Astrocyte of the spinal cord (primary cell): ENCODE data around the gene UNCX.
"Not testable (repeated sequence)": the region's sequence is repeated elsewhere in the genome, so short reads cannot be mapped to it uniquely, and the experiment has no call there.

Source experiments
- DNase-seq: peaks from one replicate; pipeline ENCODE4 v3.0.0; 2011; ENCODE audit warnings: low read depth, low spot score
- H3K4me3 ChIP-seq: 2 replicates; pipeline ENCODE4 v1.5.1; 2011; ENCODE audit warnings: low read depth, mild to moderate bottlenecking, low read length, moderate library complexity
- in situ Hi-C: cut with HindIII; loops from 2 replicates; pipeline ENCODE4 v1.10.0; 2017; ENCODE audit warnings: low sequenced_read_pairs
- TF ChIP-seq, protein P1 (sequence below): IDR thresholded peaks from 2 replicates; pipeline ENCODE4 v1.5.1; 2012; ENCODE audit warnings: low read depth, mild to moderate bottlenecking, low read length, inconsistent platforms

Gene UNCX

DNA sequence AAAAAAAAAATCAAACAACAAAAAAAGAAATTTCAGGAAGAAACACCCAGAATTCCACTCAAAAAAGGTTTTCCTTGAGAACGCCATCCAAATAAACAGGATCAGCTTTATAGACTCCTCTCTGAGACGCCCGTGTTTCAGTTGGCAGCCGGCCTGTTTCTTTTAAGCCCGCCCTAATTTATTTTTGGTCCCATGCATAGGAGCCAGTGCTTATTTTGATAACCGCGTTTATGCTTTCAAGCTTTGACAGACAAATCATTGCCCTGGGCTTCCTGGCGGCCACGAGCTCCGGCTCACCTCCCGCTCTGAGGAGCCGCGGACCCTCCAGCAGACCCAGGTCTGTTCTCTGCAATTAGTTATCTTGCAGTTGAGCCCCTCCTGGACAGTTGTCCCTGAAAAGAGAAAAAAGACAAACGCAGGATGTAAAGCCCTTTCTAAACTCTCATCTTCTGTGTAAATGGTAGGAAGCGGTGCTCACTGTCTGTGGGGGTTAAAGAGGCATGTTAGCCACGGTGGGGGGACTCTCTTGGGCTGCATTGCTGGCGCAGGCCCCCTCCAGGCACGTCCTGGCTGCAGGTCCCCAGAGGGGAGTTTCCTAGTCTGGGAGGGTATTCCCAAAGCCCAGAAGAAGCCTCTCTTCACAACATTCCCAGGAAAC lies 22.2 kb upstream of the UNCX start:
- no peak for DNase-seq
- in situ Hi-C loops, result no loop called here
- no peak overlapping the region for H3K4me3 ChIP-seq
- TF ChIP-seq, protein P1, sequence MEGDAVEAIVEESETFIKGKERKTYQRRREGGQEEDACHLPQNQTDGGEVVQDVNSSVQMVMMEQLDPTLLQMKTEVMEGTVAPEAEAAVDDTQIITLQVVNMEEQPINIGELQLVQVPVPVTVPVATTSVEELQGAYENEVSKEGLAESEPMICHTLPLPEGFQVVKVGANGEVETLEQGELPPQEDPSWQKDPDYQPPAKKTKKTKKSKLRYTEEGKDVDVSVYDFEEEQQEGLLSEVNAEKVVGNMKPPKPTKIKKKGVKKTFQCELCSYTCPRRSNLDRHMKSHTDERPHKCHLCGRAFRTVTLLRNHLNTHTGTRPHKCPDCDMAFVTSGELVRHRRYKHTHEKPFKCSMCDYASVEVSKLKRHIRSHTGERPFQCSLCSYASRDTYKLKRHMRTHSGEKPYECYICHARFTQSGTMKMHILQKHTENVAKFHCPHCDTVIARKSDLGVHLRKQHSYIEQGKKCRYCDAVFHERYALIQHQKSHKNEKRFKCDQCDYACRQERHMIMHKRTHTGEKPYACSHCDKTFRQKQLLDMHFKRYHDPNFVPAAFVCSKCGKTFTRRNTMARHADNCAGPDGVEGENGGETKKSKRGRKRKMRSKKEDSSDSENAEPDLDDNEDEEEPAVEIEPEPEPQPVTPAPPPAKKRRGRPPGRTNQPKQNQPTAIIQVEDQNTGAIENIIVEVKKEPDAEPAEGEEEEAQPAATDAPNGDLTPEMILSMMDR, result no peak

DNA sequence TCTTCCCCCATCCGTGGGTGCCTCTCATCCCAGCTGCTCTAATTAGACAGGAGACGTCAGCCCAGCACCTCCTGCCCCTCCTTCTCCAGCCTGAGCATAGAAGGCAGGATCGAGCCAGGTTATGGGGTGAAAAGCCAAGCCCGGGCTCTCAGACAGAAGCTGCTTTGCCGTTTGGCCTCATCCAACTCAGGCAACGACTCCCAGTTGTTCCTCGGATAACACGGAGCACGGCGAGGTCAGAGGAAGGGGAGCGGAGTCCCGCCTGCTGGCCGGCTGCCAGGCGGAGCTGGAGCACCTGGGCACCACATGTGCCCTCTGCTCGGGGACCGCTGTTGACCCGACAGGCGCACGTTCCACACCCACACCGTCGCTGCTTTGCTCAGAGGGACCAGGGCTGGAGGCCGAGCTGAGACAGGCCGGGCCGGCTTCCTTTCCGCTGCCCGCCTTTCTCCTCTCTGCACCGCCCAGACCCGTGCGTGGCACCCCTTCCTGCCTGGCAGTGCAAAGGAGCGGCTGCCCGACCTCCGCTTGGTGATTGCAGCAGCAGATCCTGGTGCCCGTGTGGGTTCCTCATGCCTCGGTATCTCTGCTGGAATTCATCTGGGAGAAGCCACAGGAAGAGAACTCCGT lies 21.6 kb upstream of the UNCX start:
- in situ Hi-C loops, result no loop called here
- DNase-seq, result no peak
- H3K4me3 ChIP-seq, result no peak overlapping the region
- TF ChIP-seq, protein P1, result no peak

DNA sequence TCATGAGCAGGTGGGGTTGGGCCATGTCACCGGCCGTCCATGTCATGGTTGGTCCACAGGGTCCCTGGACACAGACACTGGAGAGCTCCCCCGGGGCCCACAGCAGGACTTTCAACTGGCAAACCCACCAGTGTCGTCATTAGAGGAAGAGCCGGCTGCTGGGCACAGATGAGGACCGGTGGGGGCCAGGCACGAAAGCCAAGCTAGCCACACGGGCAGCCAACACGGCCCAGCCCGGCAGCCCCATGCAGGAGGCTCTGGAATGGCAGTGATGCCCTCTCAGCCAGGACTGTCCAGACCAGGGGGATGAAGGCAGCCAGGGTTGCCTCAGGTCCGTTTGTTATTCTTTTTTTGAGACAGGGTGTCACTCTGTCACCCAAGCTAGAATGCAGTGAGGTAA lies 21.1 kb upstream of the UNCX start:
- TF ChIP-seq, protein P1, result no peak
- in situ Hi-C loops, result no loop called here
- H3K4me3 ChIP-seq, result no peak overlapping the region
- DNase-seq, result no peak

DNA sequence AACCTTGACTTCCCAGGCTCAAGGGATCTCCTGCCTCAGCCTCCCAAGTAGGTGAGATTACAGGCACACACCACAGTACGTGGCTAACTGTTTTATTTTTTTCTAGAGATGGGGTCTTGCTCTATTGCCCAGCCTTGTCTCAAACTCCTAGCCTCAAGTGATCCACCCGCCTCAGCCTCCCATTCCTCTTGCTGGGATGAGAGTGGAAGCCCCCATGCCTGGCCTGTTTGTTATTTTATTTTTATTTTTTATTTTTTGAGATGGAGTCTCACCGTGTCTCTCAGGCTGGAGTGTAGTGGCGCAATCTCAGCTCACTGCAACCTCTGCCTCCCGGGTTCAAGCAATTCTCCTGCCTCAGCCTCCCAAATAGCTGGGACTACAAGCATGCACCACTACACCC lies 20.6 kb upstream of the UNCX start:
- DNase-seq, in situ Hi-C loops, H3K4me3 ChIP-seq: not testable (repeated sequence)

DNA sequence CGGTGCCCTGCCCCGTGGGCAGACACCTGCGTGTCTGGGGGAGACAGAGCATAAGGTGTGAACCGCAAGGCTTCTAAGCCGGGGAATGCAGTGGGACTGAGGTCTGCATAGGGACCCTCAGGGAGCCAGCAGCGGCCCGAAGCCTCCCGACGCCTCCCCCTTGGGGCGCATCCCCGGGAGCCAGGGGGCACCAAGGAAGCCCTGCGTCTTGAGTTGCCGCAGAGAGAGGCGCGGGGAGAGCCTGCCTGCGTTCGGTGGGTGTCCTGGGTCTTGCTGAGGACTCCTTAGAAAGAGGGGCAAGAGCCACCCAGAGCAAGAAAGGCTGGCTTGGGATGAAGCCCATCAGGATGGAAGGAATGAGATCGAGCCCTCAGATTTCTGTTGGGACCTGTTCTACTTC lies 18.2 kb upstream of the UNCX start:
- in situ Hi-C loops, result no loop called here
- no peak overlapping the region for H3K4me3 ChIP-seq
- DNase-seq, result no peak
- TF ChIP-seq, protein P1, result no peak

DNA sequence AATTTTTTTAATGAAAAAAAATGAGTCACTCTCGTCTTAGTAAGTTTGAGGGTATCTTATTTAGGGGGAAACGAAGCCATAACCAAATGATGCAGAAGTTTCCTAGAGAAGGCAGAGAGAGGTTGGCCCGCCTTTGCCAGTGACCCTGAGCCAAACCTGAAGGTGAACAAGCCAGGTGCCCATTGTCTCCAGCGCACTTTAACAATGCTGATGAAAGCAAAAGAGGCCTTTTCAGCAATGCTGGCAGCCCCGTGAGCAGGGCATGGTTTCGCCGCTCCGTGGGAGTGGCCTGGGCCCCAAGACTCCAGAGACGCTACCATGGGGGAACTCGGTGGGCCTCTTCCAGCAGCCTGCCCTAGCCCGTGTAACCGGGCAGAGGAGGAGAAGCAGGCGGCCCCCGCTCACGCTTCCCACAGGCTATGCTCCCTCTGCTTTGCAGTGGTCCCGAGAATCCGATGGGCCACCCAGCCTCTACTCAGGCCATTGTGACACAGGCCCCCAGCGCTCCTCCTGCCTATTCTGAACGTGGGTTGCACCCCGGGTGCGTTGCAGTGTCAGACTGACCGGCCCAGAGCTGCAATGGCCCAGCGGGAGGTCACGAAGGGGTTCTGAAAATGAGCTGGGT lies 14.0 kb upstream of the UNCX start:
- H3K4me3 ChIP-seq, result no peak overlapping the region
- TF ChIP-seq, protein P1, result no peak
- in situ Hi-C loops, result no loop called here
- no peak for DNase-seq

DNA sequence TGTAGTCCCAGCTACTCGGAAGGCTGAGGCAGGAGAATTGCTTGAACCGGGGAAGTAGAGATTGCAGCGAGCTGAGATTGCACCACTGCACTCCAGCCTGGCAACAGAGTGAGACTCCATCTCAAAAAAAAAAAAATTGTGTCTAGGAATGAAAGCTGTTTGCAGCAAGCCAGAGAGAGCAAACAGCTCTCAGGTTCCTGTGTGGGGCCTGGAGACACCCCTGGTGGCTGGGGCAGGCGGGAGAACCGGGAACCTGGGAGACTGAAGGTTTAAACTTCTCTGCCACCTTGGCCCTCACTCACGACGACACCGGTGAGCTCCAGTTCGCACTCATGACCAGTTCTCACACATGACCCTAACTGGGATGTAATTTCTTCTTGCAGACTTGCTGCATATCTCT lies 13.2 kb upstream of the UNCX start:
- no peak for DNase-seq
- TF ChIP-seq, protein P1, result no peak
- H3K4me3 ChIP-seq, result no peak overlapping the region
- in situ Hi-C loops, result no loop called here
